ENCODE data around the gene SLC22A23.

Gene SLC22A23, protein sequence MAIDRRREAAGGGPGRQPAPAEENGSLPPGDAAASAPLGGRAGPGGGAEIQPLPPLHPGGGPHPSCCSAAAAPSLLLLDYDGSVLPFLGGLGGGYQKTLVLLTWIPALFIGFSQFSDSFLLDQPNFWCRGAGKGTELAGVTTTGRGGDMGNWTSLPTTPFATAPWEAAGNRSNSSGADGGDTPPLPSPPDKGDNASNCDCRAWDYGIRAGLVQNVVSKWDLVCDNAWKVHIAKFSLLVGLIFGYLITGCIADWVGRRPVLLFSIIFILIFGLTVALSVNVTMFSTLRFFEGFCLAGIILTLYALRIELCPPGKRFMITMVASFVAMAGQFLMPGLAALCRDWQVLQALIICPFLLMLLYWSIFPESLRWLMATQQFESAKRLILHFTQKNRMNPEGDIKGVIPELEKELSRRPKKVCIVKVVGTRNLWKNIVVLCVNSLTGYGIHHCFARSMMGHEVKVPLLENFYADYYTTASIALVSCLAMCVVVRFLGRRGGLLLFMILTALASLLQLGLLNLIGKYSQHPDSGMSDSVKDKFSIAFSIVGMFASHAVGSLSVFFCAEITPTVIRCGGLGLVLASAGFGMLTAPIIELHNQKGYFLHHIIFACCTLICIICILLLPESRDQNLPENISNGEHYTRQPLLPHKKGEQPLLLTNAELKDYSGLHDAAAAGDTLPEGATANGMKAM

DNA sequence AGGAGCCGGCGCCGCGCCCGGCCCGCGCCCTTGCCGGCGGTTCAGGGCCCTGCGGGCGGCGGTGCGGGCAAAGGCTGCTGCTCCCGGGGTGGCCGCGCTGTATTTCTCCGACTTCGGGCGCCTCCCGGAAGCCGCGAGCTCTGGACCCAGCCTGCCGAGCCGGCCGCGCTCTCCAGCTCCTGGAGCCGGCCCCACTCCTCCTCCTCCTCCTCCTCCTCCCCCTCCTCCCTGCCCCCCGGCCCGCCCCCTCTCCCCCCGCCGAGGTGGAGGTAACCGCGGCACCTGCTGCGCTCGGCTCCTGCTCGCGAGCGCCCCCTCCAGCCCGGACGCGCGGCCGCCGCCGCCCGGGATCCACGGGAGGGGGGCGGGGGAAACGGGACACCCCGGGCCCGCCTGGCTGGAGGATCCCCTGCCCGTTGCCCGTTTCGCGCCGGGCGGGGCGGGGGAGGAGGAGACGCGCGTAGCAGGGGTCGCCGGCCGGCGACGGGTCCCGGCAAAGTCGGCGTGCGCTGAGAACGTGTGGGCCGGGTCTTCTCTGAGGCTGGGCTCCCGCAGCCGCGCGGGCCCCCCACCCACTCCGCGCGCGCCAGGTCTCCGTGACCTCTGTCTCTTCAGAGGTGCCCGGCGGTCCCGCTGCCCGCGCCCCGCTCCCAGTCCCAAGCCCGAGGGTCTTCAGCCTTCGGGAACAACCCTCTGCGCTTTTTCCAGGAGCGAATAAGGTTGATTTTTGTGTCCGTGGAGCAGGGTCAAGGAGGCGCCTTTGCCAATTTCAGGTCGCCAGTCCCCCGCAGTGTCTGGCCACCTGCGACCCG lies at the start of gene SLC22A23:
Gene SLC22A23, minus strand, starts transcription at position 153 of the 812 bp plus-strand sequence. CDS start 491 bp downstream, outside the sequence.
- DNase-seq (ENCODE audit: low read depth) = no peak

DNA sequence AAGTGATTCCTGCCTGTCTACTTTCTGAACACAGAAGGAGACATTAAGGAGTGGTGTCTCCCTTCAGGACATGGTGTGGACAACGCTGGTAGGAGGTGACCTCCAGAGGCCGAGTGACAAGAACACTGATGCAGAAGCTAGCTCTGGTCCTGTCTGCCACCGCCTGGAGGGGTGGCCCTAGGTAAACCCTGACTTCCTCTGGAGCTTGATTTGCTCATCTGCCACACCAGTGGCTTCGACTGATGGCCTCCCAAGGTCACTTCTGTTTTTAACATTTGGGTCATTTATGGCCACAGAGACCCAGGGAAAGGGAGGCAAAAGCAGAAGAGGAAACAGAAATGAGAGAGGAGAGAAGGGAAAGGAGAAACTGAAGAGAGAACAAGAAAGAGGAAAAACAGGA lies 49.4 kb upstream of the SLC22A23 start:
- DNase-seq (ENCODE audit: low read depth) = no peak

DNA sequence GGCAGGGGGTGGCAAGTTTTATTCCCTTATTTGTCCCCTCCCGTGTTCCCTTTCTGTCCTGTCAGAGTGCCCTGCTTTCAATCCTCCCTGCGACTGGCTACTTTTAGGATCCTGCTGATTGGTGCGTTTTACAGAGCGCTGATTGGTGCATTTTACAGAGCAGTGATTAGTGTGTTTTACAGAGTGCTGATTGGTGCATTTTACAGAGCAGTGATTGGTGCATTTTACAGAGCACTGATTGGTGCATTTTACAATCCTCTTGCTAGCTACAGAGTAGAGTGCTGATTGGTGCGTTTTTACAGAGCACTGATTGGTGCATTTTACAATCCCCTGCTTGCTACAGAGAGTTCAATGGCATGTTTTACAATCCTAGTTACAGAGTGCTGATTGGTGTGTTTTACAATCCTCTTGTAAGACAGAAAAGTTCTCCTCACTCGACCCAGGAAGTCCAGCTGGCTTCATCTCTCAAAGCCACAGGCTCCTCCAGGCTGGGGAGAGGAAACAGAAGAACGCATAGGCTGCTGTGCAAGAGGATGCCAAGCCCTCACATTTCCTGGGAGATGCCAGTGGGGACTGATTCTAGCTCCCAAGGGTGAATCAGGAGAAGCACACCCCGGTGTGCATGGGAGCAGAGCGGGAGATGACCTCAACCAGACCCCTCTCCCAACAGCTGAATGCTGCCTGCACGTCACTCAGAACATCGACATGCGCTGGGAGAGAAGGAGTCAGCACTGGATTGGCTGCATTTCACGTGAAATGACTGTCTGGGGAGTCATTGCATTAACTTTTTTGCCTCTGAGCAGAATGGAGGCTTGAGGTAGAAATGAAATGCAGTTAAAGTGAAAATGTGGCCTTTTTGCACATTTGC lies 48.3 kb upstream of the SLC22A23 start:
- no peak for DNase-seq (ENCODE audit: low read depth)

DNA sequence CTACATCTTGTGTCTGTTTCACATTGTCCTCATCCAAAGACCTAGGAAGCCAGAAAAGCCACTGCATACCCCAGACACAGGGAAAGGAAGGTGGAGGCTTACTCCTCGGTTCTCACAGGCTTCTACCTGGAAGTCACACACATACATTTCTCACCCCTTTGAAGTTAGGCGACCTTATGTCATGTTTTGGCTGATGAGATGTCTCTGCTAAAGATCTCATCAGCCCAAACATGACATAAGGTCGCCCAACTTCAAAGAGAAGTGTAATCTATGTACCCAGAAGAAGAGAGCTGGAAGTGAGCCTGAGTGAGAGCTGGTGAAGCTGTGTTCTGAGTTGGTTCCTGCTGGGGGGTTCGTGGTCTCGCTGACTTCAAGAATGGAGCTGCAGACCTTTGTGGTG lies 47.5 kb upstream of the SLC22A23 start:
- no peak for DNase-seq (ENCODE audit: low read depth)

DNA sequence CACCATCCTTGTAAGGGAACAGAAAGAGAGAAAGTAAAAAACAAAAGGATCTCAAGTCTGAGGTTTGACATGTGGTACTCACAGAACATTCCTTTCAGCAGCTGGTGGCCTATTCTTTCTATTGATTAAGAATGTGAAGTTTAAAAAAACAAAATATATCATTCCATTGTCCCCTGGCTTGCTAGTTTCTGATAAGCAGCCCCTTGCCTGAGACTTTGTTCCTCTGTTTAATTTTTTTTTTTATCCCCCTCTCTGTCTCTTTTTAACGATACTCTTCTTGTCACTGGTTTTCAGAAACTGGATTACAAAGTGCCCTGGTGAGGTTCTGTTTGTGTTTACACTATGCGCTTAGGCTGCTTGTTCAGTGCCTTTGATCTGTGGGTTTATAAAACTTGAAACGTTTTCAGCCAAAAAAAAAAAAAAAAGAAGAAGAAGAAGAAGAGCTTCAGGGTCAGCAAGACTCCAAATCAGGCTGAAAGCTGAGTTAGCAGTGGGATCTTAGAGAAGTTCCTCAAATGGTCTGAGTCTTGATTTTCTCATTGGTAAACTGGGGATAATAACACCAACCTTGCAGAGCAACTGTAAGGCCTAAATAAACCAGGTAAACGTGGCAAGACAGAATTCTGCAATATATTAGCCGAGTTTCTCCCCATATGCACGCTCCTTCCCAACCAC lies 45.1 kb upstream of the SLC22A23 start:
- DNase-seq (ENCODE audit: low read depth) = no peak

DNA sequence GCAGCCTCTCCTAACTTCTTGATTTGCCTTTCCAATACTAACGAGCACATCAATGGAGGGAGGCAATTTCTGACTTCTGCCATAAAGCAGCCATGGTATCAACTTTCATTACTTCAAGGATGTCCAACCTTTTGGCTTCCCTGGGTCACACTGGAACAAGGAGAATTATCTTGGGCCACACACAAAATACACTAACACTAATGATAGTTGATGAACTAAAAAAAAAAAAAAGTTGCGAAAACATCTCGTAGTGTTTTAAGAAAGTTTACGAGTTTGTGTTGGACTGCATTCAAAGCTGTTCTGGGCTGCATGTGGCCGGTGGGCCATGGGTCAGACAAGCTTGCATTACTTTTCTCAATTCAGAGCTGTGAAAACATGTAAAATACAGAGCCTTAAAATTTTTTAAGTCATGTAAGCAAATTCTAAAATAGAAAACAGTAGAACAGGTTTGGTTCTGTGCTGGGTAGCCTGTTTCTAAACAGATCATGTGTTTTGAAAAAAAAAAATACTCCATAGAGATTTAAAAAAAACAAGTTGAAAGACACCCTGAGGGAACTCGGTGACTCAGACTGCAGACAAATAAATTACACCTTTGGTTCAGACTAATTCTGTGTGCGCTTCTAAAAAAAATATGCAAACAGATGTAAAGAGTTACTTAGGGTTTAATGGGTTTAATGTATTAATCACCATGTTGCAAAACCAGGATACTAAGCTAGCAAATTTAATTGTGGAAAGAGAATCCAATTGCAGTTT lies 43.6 kb upstream of the SLC22A23 start:
- no peak for DNase-seq (ENCODE audit: low read depth)

DNA sequence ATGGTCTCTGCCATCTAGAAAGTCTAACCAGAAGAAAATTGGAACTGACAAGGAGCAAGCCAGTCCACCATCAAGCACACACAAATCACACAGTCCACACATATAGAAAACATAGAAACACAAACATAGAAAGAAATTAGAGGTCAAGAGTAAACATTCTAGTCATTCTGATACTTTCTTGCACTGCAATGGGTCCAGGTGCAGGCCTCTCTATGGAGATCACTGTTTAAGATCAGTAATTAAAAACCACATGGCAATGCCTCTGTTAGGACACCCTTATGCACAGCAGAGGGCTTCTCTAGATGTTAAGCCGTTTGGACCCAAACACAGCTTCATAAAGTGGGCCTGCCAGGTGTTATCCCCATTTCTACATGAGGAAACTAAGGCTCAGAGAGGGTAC lies 42.8 kb upstream of the SLC22A23 start:
- no peak for DNase-seq (ENCODE audit: low read depth)

DNA sequence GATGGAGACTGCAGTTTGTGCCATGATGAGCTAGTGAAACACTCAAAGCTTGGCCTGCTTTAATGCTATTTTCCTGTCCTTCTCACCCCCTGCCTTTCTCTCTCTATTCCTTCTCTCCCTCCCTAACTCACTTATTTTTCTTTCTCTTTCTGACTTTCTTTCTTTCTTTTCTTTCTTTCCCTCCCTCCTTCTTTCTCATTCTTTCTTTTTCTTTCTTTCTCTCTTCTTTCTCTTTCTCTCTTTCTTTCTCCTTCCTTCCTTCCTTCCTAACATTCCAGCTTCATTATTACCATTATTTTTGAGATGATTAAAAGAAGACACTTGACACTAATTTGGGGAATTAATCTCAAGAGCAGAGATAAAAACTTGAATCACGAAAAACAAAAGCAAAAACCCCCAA lies 39.5 kb upstream of the SLC22A23 start:
- DNase-seq (ENCODE audit: low read depth) = no peak

DNA sequence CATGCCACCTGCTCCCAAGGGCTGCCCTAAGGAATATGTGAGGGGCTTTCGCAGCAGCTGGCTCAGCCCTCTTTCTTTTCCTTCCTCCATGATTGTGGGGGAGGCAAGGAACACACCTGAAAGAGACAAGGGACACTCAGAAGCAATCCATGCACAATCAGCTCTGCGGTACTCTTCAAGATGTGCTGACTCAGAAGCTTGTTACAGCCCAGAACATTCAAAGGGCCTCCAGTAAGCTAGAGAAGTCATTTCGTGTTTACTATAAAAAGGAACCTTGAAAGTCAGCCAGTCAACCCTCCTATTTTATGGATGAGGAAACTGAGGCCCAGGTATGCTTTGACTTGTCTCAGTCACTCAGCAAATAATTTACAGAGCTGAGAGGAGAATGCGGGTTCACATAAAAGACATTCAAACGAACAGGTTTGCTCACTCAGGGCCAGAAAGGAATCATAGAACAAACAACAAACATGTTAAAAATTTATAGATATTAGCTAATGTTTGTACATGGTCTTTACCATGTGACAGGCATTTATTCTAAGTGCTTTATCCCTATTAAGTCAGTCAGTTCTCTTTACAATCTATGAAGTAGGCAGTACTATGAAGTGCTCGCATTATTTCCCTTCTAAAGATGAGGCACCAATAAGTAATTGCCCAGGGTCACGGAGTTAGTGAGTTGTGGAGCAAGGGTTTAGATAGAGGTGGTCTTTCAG lies 37.7 kb upstream of the SLC22A23 start:
- no peak for DNase-seq (ENCODE audit: low read depth)

DNA sequence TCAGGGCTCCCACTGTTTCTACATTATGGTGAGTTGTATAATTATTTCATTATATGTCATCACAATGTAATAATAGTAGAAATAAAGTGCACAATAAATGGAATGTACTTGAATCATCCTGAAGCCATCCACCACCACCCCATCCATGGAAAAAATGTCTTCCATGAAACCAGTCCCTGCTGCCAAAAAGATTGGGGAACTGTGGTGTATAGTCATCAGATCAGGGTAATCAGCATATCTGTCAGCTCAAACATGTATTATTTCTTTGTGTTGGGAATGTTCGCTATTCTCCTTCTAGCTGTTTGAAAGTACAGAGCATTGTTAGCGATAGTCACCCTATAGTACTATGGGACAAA lies 33.8 kb upstream of the SLC22A23 start:
- DNase-seq (ENCODE audit: low read depth) = no peak

DNA sequence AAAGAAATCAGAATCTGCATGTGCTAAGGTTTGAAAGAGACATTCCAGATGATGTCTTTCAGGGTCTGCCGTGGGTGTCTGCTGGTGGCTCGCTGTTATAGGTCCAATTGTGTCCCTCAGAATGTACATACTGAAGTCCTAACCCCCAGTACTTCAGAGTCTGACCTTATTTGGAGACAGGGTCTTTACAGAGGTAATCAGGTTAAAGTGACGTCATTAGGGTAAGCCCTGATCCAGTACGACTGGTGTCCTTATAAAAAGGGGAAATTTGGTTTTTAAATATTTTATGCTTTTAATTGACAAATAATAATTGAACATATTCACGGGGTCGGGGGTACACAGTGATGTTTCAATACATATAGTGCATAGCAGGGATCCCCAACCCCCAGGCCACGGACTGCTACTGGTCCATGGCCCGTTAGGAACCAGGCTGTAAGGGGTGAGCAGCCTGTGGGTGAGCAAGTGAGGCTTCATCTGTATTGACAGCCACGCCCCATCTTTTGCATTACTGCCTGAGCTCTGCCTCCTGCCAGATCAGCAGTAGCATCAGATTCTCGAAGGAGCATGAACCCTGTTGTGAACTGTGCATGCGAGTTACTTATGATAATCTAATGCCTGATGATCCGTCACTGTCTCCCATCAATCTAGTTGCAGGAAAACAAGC lies 33.2 kb upstream of the SLC22A23 start:
- DNase-seq (ENCODE audit: low read depth) = no peak

DNA sequence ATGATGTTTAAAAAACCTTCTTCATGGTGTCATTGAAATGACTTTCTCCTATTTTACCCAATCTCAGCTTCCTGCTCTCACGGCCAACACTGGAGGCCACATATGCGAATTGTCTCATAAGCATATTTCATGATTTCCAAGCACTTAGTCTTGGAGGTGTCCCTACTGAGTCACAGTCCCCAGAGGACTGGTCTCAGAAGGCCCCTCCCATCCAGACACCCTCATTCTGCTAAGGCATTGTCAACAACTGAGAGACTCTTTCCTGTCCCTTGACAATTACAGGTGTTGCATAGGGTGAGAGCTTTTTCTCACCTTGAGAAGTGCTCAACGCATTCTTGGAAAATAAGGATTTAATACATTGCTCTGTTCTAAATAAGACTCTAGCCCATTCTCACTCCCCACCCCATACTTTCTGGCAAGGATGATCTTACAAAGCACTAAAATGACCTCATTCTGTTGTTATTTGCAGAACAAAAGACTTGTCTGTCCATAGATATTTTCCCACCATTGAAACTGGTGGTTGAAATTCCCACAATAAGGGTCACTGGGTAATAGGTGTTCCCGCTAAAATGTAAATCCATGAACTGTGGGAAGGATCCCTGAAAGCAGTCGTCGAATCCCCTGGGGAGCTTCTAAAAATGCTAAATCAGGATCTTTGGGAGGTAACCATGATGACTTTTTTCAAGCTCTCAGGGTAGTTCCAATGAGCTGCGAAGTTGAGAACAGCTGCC lies 32.3 kb upstream of the SLC22A23 start:
- DNase-seq (ENCODE audit: low read depth) = no peak

DNA sequence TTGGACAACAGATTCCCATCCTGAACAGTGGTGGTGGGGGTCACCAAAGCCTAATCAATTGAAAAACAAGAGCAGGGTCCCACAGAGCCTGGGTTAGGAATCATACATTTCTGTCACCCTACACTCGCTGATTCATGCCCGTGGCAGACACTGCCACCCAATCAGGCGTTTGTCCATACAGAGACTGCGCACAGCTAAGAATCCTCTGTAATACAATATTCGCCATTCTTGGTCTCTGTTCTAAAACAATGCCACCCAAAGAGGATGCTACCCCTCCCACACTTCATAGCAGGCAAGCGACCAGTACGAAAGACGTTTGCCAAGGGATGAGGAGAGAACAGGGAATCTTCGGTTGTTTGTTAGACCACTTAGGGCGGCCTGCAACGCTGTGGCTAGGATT lies 28.1 kb upstream of the SLC22A23 start:
- no peak for DNase-seq (ENCODE audit: low read depth)

DNA sequence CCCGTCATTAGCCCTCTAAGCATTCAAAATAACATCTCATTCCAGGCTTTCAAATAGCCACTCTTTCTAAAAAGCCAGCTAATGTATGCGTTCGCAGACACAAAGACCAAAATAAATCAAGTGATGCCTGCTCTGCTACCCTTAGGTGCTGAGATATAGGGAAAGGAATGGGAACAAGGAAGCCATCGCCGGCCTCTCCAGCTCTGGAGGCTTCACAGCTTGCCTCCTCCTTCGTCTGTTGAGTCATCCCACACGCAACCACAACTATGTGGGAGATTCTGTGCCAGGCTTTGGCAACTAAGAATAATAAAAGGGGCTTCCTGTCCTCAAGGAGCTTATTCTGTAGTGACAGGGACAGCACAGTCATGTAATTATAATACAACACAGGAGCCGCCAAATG lies 27.3 kb upstream of the SLC22A23 start:
- no peak for DNase-seq (ENCODE audit: low read depth)

DNA sequence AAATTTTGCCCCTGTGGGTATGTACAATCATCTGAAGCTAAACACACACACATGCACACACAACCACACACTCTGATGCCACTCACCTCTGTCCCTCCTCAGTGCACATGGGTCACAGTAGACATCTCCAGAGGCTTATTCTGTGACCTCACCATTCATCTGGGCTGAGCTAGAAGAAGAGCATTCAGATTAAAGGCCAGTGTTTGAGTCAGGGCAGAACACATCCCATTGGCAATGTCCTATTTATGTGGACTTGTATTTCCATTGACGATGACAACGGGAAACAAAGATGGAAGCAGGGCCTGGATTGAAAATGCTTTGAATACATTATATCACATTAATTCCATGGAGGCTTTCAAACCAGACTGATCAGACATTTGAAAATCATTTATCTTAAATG lies 26.8 kb upstream of the SLC22A23 start:
- DNase-seq (ENCODE audit: low read depth) = no peak

DNA sequence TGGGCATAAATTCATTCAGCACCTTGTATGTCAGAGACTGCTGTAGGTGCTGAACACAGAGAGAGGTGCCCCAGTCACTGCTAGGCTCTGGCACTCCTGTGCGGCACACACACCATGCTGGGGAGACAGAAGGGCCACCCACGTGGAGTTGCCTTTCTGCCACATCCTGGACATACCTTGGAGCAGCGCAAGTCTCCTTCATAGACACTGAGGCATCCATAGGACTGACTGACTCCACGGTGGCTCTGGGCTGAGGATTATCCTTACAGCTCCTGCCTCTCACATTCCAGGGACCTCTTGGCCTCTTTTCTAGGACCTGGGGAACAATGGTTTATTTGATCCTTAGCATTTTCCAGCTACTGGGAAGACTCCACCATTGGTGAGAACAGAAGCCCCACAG lies 26.0 kb upstream of the SLC22A23 start:
- DNase-seq (ENCODE audit: low read depth) = no peak

DNA sequence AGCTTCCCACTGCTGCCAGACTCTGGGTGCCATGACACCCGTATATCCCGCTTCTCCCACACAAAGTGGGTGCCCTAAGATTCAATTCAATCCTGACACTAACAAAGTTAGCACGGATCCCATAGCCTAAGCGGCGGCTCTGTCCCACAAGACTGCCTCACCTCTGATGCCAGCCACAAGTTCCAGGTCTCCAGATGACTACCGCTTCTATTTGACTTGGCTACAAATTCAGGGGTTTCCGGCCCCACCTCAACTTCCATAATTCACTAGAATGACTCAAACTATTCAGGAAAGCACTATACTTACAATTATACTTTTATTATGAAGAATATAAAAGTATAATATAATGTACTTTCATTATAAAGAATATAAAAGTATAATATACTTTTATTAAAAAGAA lies 24.8 kb upstream of the SLC22A23 start:
- DNase-seq (ENCODE audit: low read depth) = no peak

DNA sequence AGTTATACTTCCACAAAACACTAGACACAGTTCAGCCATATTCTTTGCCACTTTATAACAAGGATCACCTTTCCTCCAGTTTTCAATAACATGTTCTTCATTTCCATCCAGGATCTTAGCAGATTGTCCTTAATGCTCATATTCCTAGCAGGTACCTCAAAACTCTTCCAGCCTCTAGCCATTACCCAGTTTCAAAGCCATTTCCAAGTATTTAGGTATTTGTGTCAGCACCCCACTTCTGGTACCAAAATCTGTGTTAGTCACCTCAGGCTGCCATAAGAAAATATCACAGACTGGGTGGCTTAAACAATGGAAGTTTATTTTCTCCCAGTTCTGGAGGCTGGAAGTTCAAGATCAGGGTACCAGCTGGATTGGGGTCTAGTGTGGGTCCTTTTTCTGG lies 23.2 kb upstream of the SLC22A23 start:
- no peak for DNase-seq (ENCODE audit: low read depth)

DNA sequence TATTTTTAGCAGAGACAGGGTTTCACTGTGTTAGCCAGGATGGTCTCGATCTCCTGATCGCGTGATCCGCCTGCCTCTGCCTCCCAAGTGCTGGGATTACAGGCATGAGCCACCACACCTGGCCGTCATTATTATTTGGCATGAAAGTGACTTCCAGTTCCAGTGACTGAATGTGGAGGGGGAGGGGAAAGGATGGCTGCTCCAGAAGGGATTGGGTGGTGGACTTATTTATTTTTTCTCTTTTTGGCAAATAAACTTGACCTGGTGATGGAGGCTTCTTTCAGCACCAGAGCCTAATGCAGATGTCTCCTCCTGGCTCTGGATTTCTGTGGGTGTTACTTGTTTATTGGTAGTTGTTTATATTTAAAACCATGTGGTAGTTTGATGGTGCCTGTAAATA lies 16.9 kb upstream of the SLC22A23 start:
- no peak for DNase-seq (ENCODE audit: low read depth)
